HepG2 (cell line): ENCODE measurements around the gene SQOR. TPM values are rescaled to one million over a fixed set of nuclear protein-coding genes. Genes with fewer than 3 reads are reported as not detected.

Source experiments
- ATAC-seq: fragments of 200-7000 bp; cut with Tn5 transposase; 3 replicates; pipeline ENCODE4 v1.9.1; 2020; ENCODE audit warnings: mild to moderate bottlenecking, moderate library complexity
- BruUV-seq: library from RNA; stranded (reverse); fragments of 400-500 nt; replicated peaks from 2 replicates; lab custom pipeline; 2021; lab: Mats Ljungman, UMichigan
- CTCF ChIA-PET: fragments of 300-600 bp; formaldehyde crosslinking; extraction: SDS; loops from one replicate; lab custom pipeline; 2021; ENCODE audit warnings: low total read pairs, inconsistent platforms, low intra/inter-chr PET ratio; lab: Yijun Ruan, JAX
- POLR2A ChIA-PET: fragments of 350-600 bp; sonication (Branson Sonifier 250); formaldehyde crosslinking; loops from one replicate; lab custom pipeline; 2020; ENCODE audit warnings: antibody characterized with exemption, inconsistent platforms; lab: Yijun Ruan, JAX
- DNase-seq: peaks from one replicate; pipeline ENCODE4 v3.0.0-alpha.2; 2015; ENCODE audit warnings: low spot score
- FAIRE-seq: peaks from 3 replicates; lab custom pipeline; 2011; peaks lifted over from hg19 to GRCh38; lab: Jason Lieb, UNC
- H2AFZ ChIP-seq: one replicate; pipeline ENCODE4 v1.6.1; 2011; ENCODE audit warnings: low read length, inconsistent platforms
- H3K27ac ChIP-seq: fragments of 300-600 bp; 3 replicates; pipeline ENCODE4 v1.8.0; 2011; ENCODE audit warnings: mixed run types, mild to moderate bottlenecking, mixed read lengths, low read length, inconsistent platforms; ENCODE audit not compliant: insufficient read depth; ENCODE audit errors: extremely low read length
- H3K27me3 ChIP-seq, 2 experiments: fragments of 200-600 bp in 1 of 2; 2 replicates in 1 of 2; 3 replicates in 1 of 2; pipeline versions ENCODE4 v1.6.0 to v1.8.0; 2011; ENCODE audit warnings: low read length in 2 of 2, mild to moderate bottlenecking in 2 of 2, moderate library complexity in 2 of 2, inconsistent platforms in 1 of 2; ENCODE audit not compliant: insufficient read depth in 2 of 2, control insufficient read depth in 1 of 2
- H3K36me3 ChIP-seq, 2 experiments: fragments of 200-600 bp in 1 of 2; replicated peaks in 1 of 2; 2 replicates in 1 of 2; 3 replicates in 1 of 2; pipeline versions ENCODE4 v1.5.1 to v1.8.0; 2011; ENCODE audit warnings: low read length in 2 of 2, inconsistent platforms in 1 of 2; ENCODE audit not compliant: insufficient read depth in 2 of 2, control insufficient read depth in 1 of 2
- H3K4me1 ChIP-seq: 2 replicates; pipeline ENCODE4 v1.5.1; 2012; ENCODE audit warnings: low read length, inconsistent platforms; ENCODE audit not compliant: insufficient read depth
- H3K4me2 ChIP-seq: 2 replicates; pipeline ENCODE4 v1.6.0; 2011; ENCODE audit warnings: low read depth, low read length, inconsistent platforms
- H3K4me3 ChIP-seq, 3 experiments: fragments of 200-600 bp in 1 of 3; sonication (generic), shearing (Covaris generic) in 1 of 3; replicated peaks in 1 of 3; 2 replicates each; pipeline ENCODE4 v1.5.1; 2011 to 2016; ENCODE audit warnings: low read length in 3 of 3, inconsistent platforms in 2 of 3, low read depth in 2 of 3, mild to moderate bottlenecking in 2 of 3, control low read depth in 1 of 3, mixed read lengths in 1 of 3; ENCODE audit not compliant: insufficient read depth in 1 of 3
- H3K79me2 ChIP-seq: one replicate; pipeline ENCODE4 v1.6.1; 2011; ENCODE audit warnings: low read length, inconsistent platforms; ENCODE audit not compliant: insufficient read depth
- H3K9ac ChIP-seq: 2 replicates; pipeline ENCODE4 v1.6.0; 2011; ENCODE audit warnings: mild to moderate bottlenecking, low read depth, low read length, inconsistent platforms; ENCODE audit not compliant: insufficient read depth
- H3K9me3 ChIP-seq: 2 replicates; pipeline ENCODE4 v1.5.1; 2012; ENCODE audit warnings: mild to moderate bottlenecking, low read length
- H4K20me1 ChIP-seq: 2 replicates; pipeline ENCODE4 v1.6.0; 2011; ENCODE audit warnings: inconsistent platforms, mild to moderate bottlenecking, low read length, moderate library complexity; ENCODE audit not compliant: insufficient read depth
- FOXC1 ChIP-seq: sonication (generic); formaldehyde crosslinking; IDR thresholded peaks from 2 replicates; pipeline ENCODE4 v1.8.0; 2022; ENCODE audit warnings: mild to moderate bottlenecking, missing genetic modification reagents, borderline replicate concordance
- GATAD2A ChIP-seq: IDR thresholded peaks from 2 replicates; pipeline ENCODE4 v1.6.1; 2016
- RERE ChIP-seq: IDR thresholded peaks from 2 replicates; pipeline ENCODE4 v1.6.1; 2016; ENCODE audit warnings: low read depth, missing genetic modification reagents, missing compliant biosample characterization
- RNF2 ChIP-seq: fragments of 450-650 bp; conservative IDR thresholded peaks from 2 replicates; pipeline ENCODE4 v1.6.1; 2016; ENCODE audit warnings: low read depth
- ZFP36L1 ChIP-seq: sonication (generic); formaldehyde crosslinking; IDR thresholded peaks from 2 replicates; pipeline ENCODE4 v1.8.0; 2022; ENCODE audit warnings: mild to moderate bottlenecking, missing genetic modification reagents, moderate library complexity
- ZNF296 ChIP-seq: sonication (generic); formaldehyde crosslinking; conservative IDR thresholded peaks from 2 replicates; pipeline ENCODE4 v1.5.0; 2020; ENCODE audit warnings: mild to moderate bottlenecking, missing genetic modification reagents
- ZNF546 ChIP-seq: sonication (generic); formaldehyde crosslinking; conservative IDR thresholded peaks from 2 replicates; pipeline ENCODE4 v1.8.1; 2023; ENCODE audit warnings: mild to moderate bottlenecking, missing genetic modification reagents
- WGBS: methylation state at CpG from one replicate; pipeline ENCODE4 v1.1.6; 2017; ENCODE audit warnings: low lambda C conversion rate; 5-methylcytosine and 5-hydroxymethylcytosine counted together
- in situ Hi-C: cut with HindIII; loops from 2 replicates; pipeline ENCODE4 v1.10.0; 2017; ENCODE audit warnings: low pct_unique_long_range_greater_than_20kb; ENCODE audit not compliant: extremely low pct_ligation_motif_present
- intact Hi-C: fragments of 100-400 bp; cut with micrococcal nuclease; formaldehyde crosslinking; loops from one replicate; pipeline ENCODE4 v1.10.0; 2022; ENCODE audit not compliant: unreplicated experiment
- polyA plus RNA-seq, 8 experiments: library from polyadenylated mRNA; depleted of rRNA in 3 of 8; stranded (reverse) in 7 of 8; unstranded in 1 of 8; fragments of >200 nt; fragmentation: Illumina TruSeq in 4 of 8; extraction: Trizol in 4 of 8; gene quantifications; 2 replicates each; pipeline versions ENCODE4 v1.2.1 to v1.2.3, GENCODE V29; 2011 to 2016; ENCODE audit warnings: low read depth in 4 of 8, missing spikeins in 1 of 8, mixed read lengths in 1 of 8; ENCODE audit not compliant: insufficient read depth in 1 of 8
- total RNA-seq, 5 experiments: library from RNA; depleted of rRNA; stranded (reverse); fragments of >200 nt; fragmentation: Illumina TruSeq; extraction: Trizol; gene quantifications; 2 replicates each; pipeline ENCODE4 v1.2.3, GENCODE V29; 2016; ENCODE audit warnings: low read depth in 1 of 5
- TF ChIP-seq, protein P1 (sequence below): sonication (generic); formaldehyde crosslinking; conservative IDR thresholded peaks from 2 replicates; pipeline ENCODE4 v1.4.0; 2020; ENCODE audit warnings: missing genetic modification reagents

SQOR gene
- total and polyA plus RNA-seq, 2 of the 13 experiments (the other 11 are each of a cell fraction or from before 2014, with no cell fraction given), result 19.3 to 19.4 TPM

GRCh38 chr15:45664451-45664850 is 29.6 kb downstream of the SQOR start:
- no TSS peak for BruUV-seq
- no peaks in the 10 kb centered on the region; a peak in 1 of 5 replicates for H3K27me3 ChIP-seq
- H3K4me3 ChIP-seq, result no peak overlapping the region
- H3K4me1 ChIP-seq, result peaks cover 8% of the 10 kb centered on the region
- no peak overlapping the region for H2AFZ ChIP-seq
- in situ Hi-C loops, result no loop called here
- no peak overlapping the region for H3K27ac ChIP-seq
- TF ChIP-seq ZNF546 (CRISPR knock-in tag), result no peak
- TF ChIP-seq RNF2, result no peak
- TF ChIP-seq, protein P1, sequence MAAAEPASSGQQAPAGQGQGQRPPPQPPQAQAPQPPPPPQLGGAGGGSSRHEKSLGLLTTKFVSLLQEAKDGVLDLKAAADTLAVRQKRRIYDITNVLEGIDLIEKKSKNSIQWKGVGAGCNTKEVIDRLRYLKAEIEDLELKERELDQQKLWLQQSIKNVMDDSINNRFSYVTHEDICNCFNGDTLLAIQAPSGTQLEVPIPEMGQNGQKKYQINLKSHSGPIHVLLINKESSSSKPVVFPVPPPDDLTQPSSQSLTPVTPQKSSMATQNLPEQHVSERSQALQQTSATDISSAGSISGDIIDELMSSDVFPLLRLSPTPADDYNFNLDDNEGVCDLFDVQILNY, result no peak
- TF ChIP-seq ZFP36L1 (CRISPR knock-in tag), result no peak
- TF ChIP-seq GATAD2A (CRISPR knock-in tag), result no peak
- TF ChIP-seq FOXC1 (CRISPR knock-in tag), result no peak
- TF ChIP-seq RERE (CRISPR knock-in tag), result no peak
- TF ChIP-seq ZNF296 (CRISPR knock-in tag), result no peak
- TF ChIP-seq, all 625 proteins: peak for 0
- Histone ChIP-seq H3K79me2 (no peaks in the 10 kb centered on the region), H3K9ac (no peak overlapping the region), H3K4me2 (no peak overlapping the region), H3K9me3 (no peaks in the 10 kb centered on the region), H3K36me3 (peaks cover 0 to 5% of the 10 kb centered on the region in 2 experiments; a peak in 3 of 5 replicates), H4K20me1 (no peaks in the 10 kb centered on the region)
- intact Hi-C loops, result no loop called here
- 90% methylated on average over 5 of the region's 5 CpGs for WGBS
- ChIA-PET CTCF (no interaction called here), POLR2A (no interaction called here)
- no peak for FAIRE-seq
- DNase-seq, result no peak
- ATAC-seq, result no peak
